GM21423 (cell line): ENCODE measurements around the gene FSD1.
"Not testable (repeated sequence)": the region's sequence is repeated elsewhere in the genome, so short reads cannot be mapped to it uniquely, and the experiment has no call there.

Experiments used
- ATAC-seq: cut with Tn5 transposase; IDR thresholded peaks from one replicate; pipeline ENCODE4 v1.9.1; 2021; ENCODE audit warnings: mild to moderate bottlenecking, moderate library complexity; ENCODE audit not compliant: unreplicated experiment

FSD1 gene

GRCh38 chr19:4342314-4342614 lies 37.9 kb downstream of the FSD1 start:
- no peak for ATAC-seq

- peak; percentile 85 for ATAC-seq
These were observed 38.4 kb downstream of the FSD1 start for GRCh38 chr19:4342615-4343369.

- ATAC-seq, result peak; percentile 52
These were observed 39.2 kb downstream of the FSD1 start, which contains the start of gene MPND for GRCh38 chr19:4343370-4344307. TSS of gene MPND (plus strand) at chr19:4343562. CDS start at chr19:4343594, 32 bp downstream.

GRCh38 chr19:4345342-4346019 lies 41.1 kb downstream of the FSD1 start:
- no peak for ATAC-seq

- ATAC-seq, result no peak
These were observed 41.6 kb downstream of the FSD1 start for GRCh38 chr19:4346020-4346383.

- ATAC-seq, result no peak
These were observed 43.1 kb downstream of the FSD1 start for GRCh38 chr19:4347521-4347920.

- not testable (repeated sequence) for ATAC-seq
These were observed 44.8 kb downstream of the FSD1 start for GRCh38 chr19:4349225-4349624.

- ATAC-seq, result no peak
These were observed 45.7 kb downstream of the FSD1 start for GRCh38 chr19:4350111-4350510.

GRCh38 chr19:4350726-4351125 lies 46.3 kb downstream of the FSD1 start:
- ATAC-seq, result no peak

- ATAC-seq, result no peak
These were observed 48.3 kb downstream of the FSD1 start for GRCh38 chr19:4352701-4353121.

GRCh38 chr19:4354282-4354681 lies 49.9 kb downstream of the FSD1 start:
- ATAC-seq, result no peak

- ATAC-seq, result no peak
These were observed 50.5 kb downstream of the FSD1 start for GRCh38 chr19:4354897-4355296.

GRCh38 chr19:4357095-4357797 lies 52.8 kb downstream of the FSD1 start:
- no peak for ATAC-seq

GRCh38 chr19:4357921-4358326 lies 53.5 kb downstream of the FSD1 start:
- no peak for ATAC-seq

- ATAC-seq, result no peak
These were observed 54.6 kb downstream of the FSD1 start for GRCh38 chr19:4358709-4359626.

GRCh38 chr19:4359627-4360000 lies 55.2 kb downstream of the FSD1 start:
- no peak for ATAC-seq

- ATAC-seq, result no peak
These were observed 55.7 kb downstream of the FSD1 start for GRCh38 chr19:4360081-4360569.

- ATAC-seq, result no peak
These were observed 56.3 kb downstream of the FSD1 start for GRCh38 chr19:4360641-4361151.
